DOHH2 (cell line): Measurements from ENCODE around the gene C10orf143.
"Not testable (repeated sequence)": the region's sequence is repeated elsewhere in the genome, so short reads cannot be mapped to it uniquely, and the experiment has no call there.

Experiments
- H3F3A ChIP-seq: fragments of 200-600 bp; sonication (generic), shearing (Covaris generic); 2 replicates; pipeline ENCODE4 v1.6.0; 2016; ENCODE audit warnings: antibody characterized with exemption, mild to moderate bottlenecking; ENCODE audit not compliant: control insufficient read depth, insufficient read depth
- H3K27ac ChIP-seq: fragments of 200-600 bp; sonication (generic); 2 replicates; pipeline ENCODE4 v1.5.1; 2014; ENCODE audit warnings: low read depth, mild to moderate bottlenecking, low read length, moderate library complexity
- H3K27me3 ChIP-seq: fragments of 200-600 bp; sonication (generic); 2 replicates; pipeline ENCODE4 v1.6.1; 2014; ENCODE audit warnings: mild to moderate bottlenecking, low read length, mixed read lengths; ENCODE audit not compliant: control insufficient read depth
- H3K36me3 ChIP-seq: fragments of 200-600 bp; sonication (generic); 2 replicates; pipeline ENCODE4 v1.6.1; 2014; ENCODE audit warnings: mild to moderate bottlenecking, low read length, moderate library complexity, mixed read lengths; ENCODE audit not compliant: control insufficient read depth
- H3K4me1 ChIP-seq: fragments of 200-600 bp; sonication (generic); 2 replicates; pipeline ENCODE4 v1.6.1; 2014; ENCODE audit warnings: mild to moderate bottlenecking, low read length, mixed read lengths; ENCODE audit not compliant: control insufficient read depth
- H3K4me2 ChIP-seq: fragments of 200-600 bp; sonication (generic); 2 replicates; pipeline ENCODE4 v1.6.0; 2014; ENCODE audit warnings: mild to moderate bottlenecking, low read length, moderate library complexity
- H3K4me3 ChIP-seq: fragments of 200-600 bp; sonication (generic); 2 replicates; pipeline ENCODE4 v1.5.1; 2014; ENCODE audit warnings: mild to moderate bottlenecking, low read length, mixed read lengths
- H3K79me2 ChIP-seq: fragments of 200-600 bp; sonication (generic); 2 replicates; pipeline ENCODE4 v1.6.1; 2014; ENCODE audit warnings: mild to moderate bottlenecking, low read length, mixed read lengths; ENCODE audit not compliant: control insufficient read depth
- H3K9me2 ChIP-seq: fragments of 200-600 bp; sonication (generic); replicated peaks from 2 replicates; pipeline ENCODE4 v1.6.1; 2014; ENCODE audit warnings: mild to moderate bottlenecking, low read length, mixed read lengths; ENCODE audit not compliant: control insufficient read depth
- H3K9me3 ChIP-seq: fragments of 200-600 bp; sonication (generic); 2 replicates; pipeline ENCODE4 v1.6.1; 2014; ENCODE audit warnings: antibody characterized with exemption, low read length, mixed read lengths; ENCODE audit not compliant: control insufficient read depth, insufficient read depth
- H4K20me1 ChIP-seq: fragments of 200-600 bp; sonication (generic); 2 replicates; pipeline ENCODE4 v1.6.0; 2014; ENCODE audit warnings: low read depth, mild to moderate bottlenecking, antibody characterized with exemption, low read length, moderate library complexity; ENCODE audit not compliant: control insufficient read depth, insufficient read depth
- CTCF ChIP-seq: fragments of 200-600 bp; sonication (generic); IDR thresholded peaks from one replicate; pipeline ENCODE4 v1.5.1; 2014; ENCODE audit warnings: antibody characterized with exemption, mild to moderate bottlenecking, low read depth, low read length; ENCODE audit not compliant: poor library complexity, severe bottlenecking
- EZH2phosphoT487 ChIP-seq: fragments of 200-600 bp; sonication (generic); IDR thresholded peaks from 2 replicates; pipeline ENCODE4 v1.6.1; 2017; ENCODE audit warnings: borderline replicate concordance, mild to moderate bottlenecking, antibody characterized with exemption, low read length, moderate library complexity, mixed read lengths

Gene C10orf143

GRCh38 chr10:130128062-130128781 is 17.6 kb upstream of the C10orf143 start:
- H3K9me3 ChIP-seq, result no peaks in the 10 kb centered on the region
- TF ChIP-seq CTCF (peak; percentile 5), EZH2phosphoT487 (no peak)
- no peaks in the 10 kb centered on the region for H3K36me3 ChIP-seq
- H3F3A ChIP-seq, result no peaks in the 10 kb centered on the region
- H3K27ac ChIP-seq, result no peak overlapping the region
- H3K4me3 ChIP-seq, result no peak overlapping the region
- H4K20me1 ChIP-seq, result no peaks in the 10 kb centered on the region
- H3K4me1 ChIP-seq, result peaks cover 4% of the 10 kb centered on the region; the same call in 1 of the 2 replicates
- no peaks in the 10 kb centered on the region for H3K9me2 ChIP-seq
- no peaks in the 10 kb centered on the region for H3K79me2 ChIP-seq
- peaks cover 5% of the 10 kb centered on the region; the same call in 1 of the 2 replicates for H3K27me3 ChIP-seq
- no peak overlapping the region for H3K4me2 ChIP-seq

GRCh38 chr10:130127364-130128061 is 16.9 kb upstream of the C10orf143 start:
- H3F3A ChIP-seq, result no peaks in the 10 kb centered on the region
- no peak overlapping the region for H3K4me3 ChIP-seq
- no peaks in the 10 kb centered on the region for H4K20me1 ChIP-seq
- no peaks in the 10 kb centered on the region for H3K79me2 ChIP-seq
- no peaks in the 10 kb centered on the region for H3K9me3 ChIP-seq
- no peak overlapping the region for H3K27ac ChIP-seq
- H3K27me3 ChIP-seq, result peaks cover 5% of the 10 kb centered on the region; the same call in 1 of the 2 replicates
- H3K4me1 ChIP-seq, result peaks cover 4% of the 10 kb centered on the region; the same call in 1 of the 2 replicates
- TF ChIP-seq CTCF, result peak; percentile 79
- no peak for TF ChIP-seq EZH2phosphoT487
- no peaks in the 10 kb centered on the region for H3K9me2 ChIP-seq
- no peak overlapping the region for H3K4me2 ChIP-seq
- H3K36me3 ChIP-seq, result no peaks in the 10 kb centered on the region

GRCh38 chr10:130121486-130122079 is 11.0 kb upstream of the C10orf143 start:
- H3K9me3 ChIP-seq, result no peaks in the 10 kb centered on the region

GRCh38 chr10:130117535-130117934 is 6.9 kb upstream of the C10orf143 start:
- H3K36me3 ChIP-seq, H3K4me1 ChIP-seq, H3K27ac ChIP-seq, H3K27me3 ChIP-seq, H3K79me2 ChIP-seq, H3K4me2 ChIP-seq, H3K4me3 ChIP-seq, H3F3A ChIP-seq, H3K9me3 ChIP-seq, H3K9me2 ChIP-seq, H4K20me1 ChIP-seq: not testable (repeated sequence)

More at GRCh38 chr10:130121486-130122079, 11.0 kb upstream of the C10orf143 start:
- no peaks in the 10 kb centered on the region for H4K20me1 ChIP-seq
- no peaks in the 10 kb centered on the region; the same call in 1 of the 2 replicates for H3K27me3 ChIP-seq
- no peaks in the 10 kb centered on the region for H3F3A ChIP-seq
- no peaks in the 10 kb centered on the region for H3K36me3 ChIP-seq
- no peaks in the 10 kb centered on the region for H3K79me2 ChIP-seq
- H3K9me2 ChIP-seq, result no peaks in the 10 kb centered on the region
- no peak overlapping the region for H3K4me3 ChIP-seq
- no peaks in the 10 kb centered on the region for H3K4me1 ChIP-seq
- no peak overlapping the region for H3K4me2 ChIP-seq
- no peak for TF ChIP-seq EZH2phosphoT487
- no peak overlapping the region for H3K27ac ChIP-seq

GRCh38 chr10:130116942-130117341 is 6.3 kb upstream of the C10orf143 start:
- H3K27me3 ChIP-seq, H3F3A ChIP-seq, H3K4me3 ChIP-seq, H3K36me3 ChIP-seq, H3K9me2 ChIP-seq, H3K27ac ChIP-seq, H3K4me2 ChIP-seq, H4K20me1 ChIP-seq, H3K9me3 ChIP-seq: not testable (repeated sequence)
- Histone ChIP-seq H3K4me1 (peaks cover 13% of the 10 kb centered on the region), H3K79me2 (peaks cover 14% of the 10 kb centered on the region)
